HepG2 (cell line): ENCODE measurements around the gene VCL. TPM values are rescaled to one million over a fixed set of nuclear protein-coding genes. Genes with fewer than 3 reads are reported as not detected.
A peak's percentile ranks its signal among the peaks of the same experiment; 100 is the strongest.

ENCODE experiments used
- ARNTL ChIP-seq: sonication (generic); formaldehyde crosslinking; IDR thresholded peaks from 2 replicates; pipeline ENCODE4 v1.4.0; 2020; ENCODE audit warnings: mild to moderate bottlenecking, missing genetic modification reagents
- ESRRA ChIP-seq: sonication (generic); formaldehyde crosslinking; IDR thresholded peaks from 2 replicates; pipeline ENCODE4 v1.5.1; 2020; ENCODE audit warnings: mild to moderate bottlenecking, low read depth, missing genetic modification reagents
- HDAC1 ChIP-seq: sonication (generic); formaldehyde crosslinking; IDR thresholded peaks from 2 replicates; pipeline ENCODE4 v1.5.1; 2020; ENCODE audit warnings: mild to moderate bottlenecking, missing genetic modification reagents
- HNRNPK ChIP-seq: fragments of 200-400 bp; formaldehyde crosslinking; IDR thresholded peaks from 2 replicates; pipeline ENCODE4 v1.6.1; 2018; ENCODE audit warnings: low read length, low read depth, moderate library complexity, mild to moderate bottlenecking; ENCODE audit not compliant: poor library complexity, severe bottlenecking
- ISX ChIP-seq: sonication (generic); formaldehyde crosslinking; conservative IDR thresholded peaks from 2 replicates; pipeline ENCODE4 v1.5.0; 2020; ENCODE audit warnings: missing genetic modification reagents
- KDM5B ChIP-seq: sonication (generic); formaldehyde crosslinking; IDR thresholded peaks from 2 replicates; pipeline ENCODE4 v1.4.0; 2020; ENCODE audit warnings: missing genetic modification reagents, mild to moderate bottlenecking, borderline replicate concordance
- NAIF1 ChIP-seq: sonication (generic); formaldehyde crosslinking; IDR thresholded peaks from 2 replicates; pipeline ENCODE4 v1.5.0; 2020; ENCODE audit warnings: mild to moderate bottlenecking, missing genetic modification reagents, borderline replicate concordance
- PPARG ChIP-seq: conservative IDR thresholded peaks from 2 replicates; pipeline ENCODE4 v1.6.1; 2016; ENCODE audit warnings: missing biosample characterization, missing genetic modification reagents
- SNAI1 ChIP-seq: sonication (generic); formaldehyde crosslinking; IDR thresholded peaks from 2 replicates; pipeline ENCODE4 v1.5.0; 2020; ENCODE audit warnings: mild to moderate bottlenecking, missing genetic modification reagents, borderline replicate concordance
- SP1 ChIP-seq, 2 experiments: fragments of 450-650 bp in 1 of 2; sonication (generic) in 1 of 2; formaldehyde crosslinking in 1 of 2; IDR thresholded peaks; 2 replicates each; pipeline versions ENCODE4 v1.4.0 to v1.6.1; 2016 to 2020; ENCODE audit warnings: missing genetic modification reagents in 1 of 2
- SUZ12 ChIP-seq: fragments of 150-350 bp; IDR thresholded peaks from 2 replicates; pipeline ENCODE4 v1.6.1; 2014; ENCODE audit warnings: low read depth, low read length
- ZNF24 ChIP-seq: fragments of 450-650 bp; IDR thresholded peaks from 2 replicates; pipeline ENCODE4 v1.6.1; 2017; ENCODE audit warnings: antibody characterized with exemption, mild to moderate bottlenecking
- ZNF264 ChIP-seq: sonication (generic); formaldehyde crosslinking; IDR thresholded peaks from 2 replicates; pipeline ENCODE4 v1.4.0; 2020; ENCODE audit warnings: missing genetic modification reagents
- ZNF331 ChIP-seq: sonication (generic); formaldehyde crosslinking; IDR thresholded peaks from 2 replicates; pipeline ENCODE4 v1.4.0; 2020; ENCODE audit warnings: missing genetic modification reagents
- ZNF441 ChIP-seq: sonication (generic); formaldehyde crosslinking; IDR thresholded peaks from 2 replicates; pipeline ENCODE4 v1.7.0; 2021; ENCODE audit warnings: missing genetic modification reagents, borderline replicate concordance
- ZNF781 ChIP-seq: sonication (generic); formaldehyde crosslinking; IDR thresholded peaks from 2 replicates; pipeline ENCODE4 v1.5.1; 2020; ENCODE audit warnings: borderline replicate concordance, mild to moderate bottlenecking, missing genetic modification reagents; ENCODE audit errors: not compliant biosample characterization
- ZNF891 ChIP-seq: sonication (generic); formaldehyde crosslinking; IDR thresholded peaks from 2 replicates; pipeline ENCODE4 v1.5.0; 2020; ENCODE audit warnings: mild to moderate bottlenecking, missing genetic modification reagents
- polyA plus RNA-seq, 8 experiments: library from polyadenylated mRNA; depleted of rRNA in 3 of 8; stranded (reverse) in 7 of 8; unstranded in 1 of 8; fragments of >200 nt; fragmentation: Illumina TruSeq in 4 of 8; extraction: Trizol in 4 of 8; gene quantifications; 2 replicates each; pipeline versions ENCODE4 v1.2.1 to v1.2.3, GENCODE V29; 2011 to 2016; ENCODE audit warnings: low read depth in 4 of 8, missing spikeins in 1 of 8, mixed read lengths in 1 of 8; ENCODE audit not compliant: insufficient read depth in 1 of 8
- total RNA-seq, 5 experiments: library from RNA; depleted of rRNA; stranded (reverse); fragments of >200 nt; fragmentation: Illumina TruSeq; extraction: Trizol; gene quantifications; 2 replicates each; pipeline ENCODE4 v1.2.3, GENCODE V29; 2016; ENCODE audit warnings: low read depth in 1 of 5
- TF ChIP-seq, protein P1 (sequence below): IDR thresholded peaks from 2 replicates; pipeline ENCODE4 v1.6.1; 2016; ENCODE audit warnings: low read depth, control low read depth
- TF ChIP-seq, protein P2 (sequence below): sonication (generic); formaldehyde crosslinking; IDR thresholded peaks from 2 replicates; pipeline ENCODE4 v1.5.0; 2020; ENCODE audit warnings: mild to moderate bottlenecking, low read depth, missing genetic modification reagents, borderline replicate concordance
- TF ChIP-seq, protein P3 (sequence below), 2 experiments: sonication (generic) in 1 of 2; formaldehyde crosslinking in 1 of 2; IDR thresholded peaks; 2 replicates each; pipeline versions ENCODE4 v1.4.0 to v1.6.1; 2016 to 2020; ENCODE audit warnings: borderline replicate concordance in 1 of 2, low read depth in 1 of 2, mild to moderate bottlenecking in 1 of 2, missing genetic modification reagents in 1 of 2
- TF ChIP-seq, protein P4 (sequence below): sonication (generic); formaldehyde crosslinking; IDR thresholded peaks from 2 replicates; pipeline ENCODE4 v1.8.1; 2023; ENCODE audit warnings: missing genetic modification reagents, mild to moderate bottlenecking, borderline replicate concordance

VCL gene
- total and polyA plus RNA-seq, 2 of the 13 experiments (the other 11 are each of a cell fraction or from before 2014, with no cell fraction given) = 17.3 to 26.9 TPM

DNA sequence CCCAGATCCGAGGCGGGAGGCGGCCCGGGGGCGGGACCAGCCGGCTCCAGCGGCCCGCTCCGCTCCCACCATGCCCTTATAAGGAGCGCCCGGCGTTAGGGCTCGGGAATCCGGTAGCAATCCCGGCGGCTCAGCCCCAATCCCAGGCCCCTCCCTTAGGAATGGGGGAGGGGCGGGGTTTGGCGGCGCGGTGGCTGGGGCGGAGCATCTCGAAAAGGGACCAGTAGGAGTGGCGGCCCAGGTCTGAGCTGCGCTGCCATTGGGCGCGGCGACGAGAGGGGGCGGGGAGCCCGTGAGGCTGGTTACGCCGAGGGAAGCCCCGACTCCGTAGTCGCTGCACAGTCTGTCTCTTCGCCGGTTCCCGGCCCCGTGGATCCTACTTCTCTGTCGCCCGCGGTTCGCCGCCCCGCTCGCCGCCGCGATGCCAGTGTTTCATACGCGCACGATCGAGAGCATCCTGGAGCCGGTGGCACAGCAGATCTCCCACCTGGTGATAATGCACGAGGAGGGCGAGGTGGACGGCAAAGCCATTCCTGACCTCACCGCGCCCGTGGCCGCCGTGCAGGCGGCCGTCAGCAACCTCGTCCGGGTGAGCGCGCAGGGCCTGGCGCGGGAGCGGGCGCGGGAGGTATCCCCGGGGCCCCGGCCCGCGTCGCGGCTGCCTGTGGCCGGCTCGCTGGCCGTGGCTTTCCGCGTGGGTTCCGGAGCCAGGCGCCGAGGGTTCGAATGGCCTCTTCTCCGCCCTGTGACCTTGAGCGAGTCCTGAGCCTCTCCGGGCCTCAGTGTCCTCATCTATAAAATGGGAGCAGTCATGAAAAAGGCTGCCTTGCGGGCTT lies at the start of gene VCL (continued):
- TF ChIP-seq ZNF441 (peak; percentile 63; the same call in 1 of the 2 replicates), ZNF781 (CRISPR knock-in tag) (peak; percentile 52), HNRNPK (peak; percentile 53), ZNF331 (CRISPR knock-in tag) (peak; percentile 54; the same call in 1 of the 2 replicates), ZNF264 (CRISPR knock-in tag) (0 out of 2 replicates have a peak, but pooled peaks have one; percentile 32), ISX (CRISPR knock-in tag) (0 out of 2 replicates have a peak, but pooled peaks have one; percentile 67), SUZ12 (peak; percentile 13; the same call in 1 of the 2 replicates), SP1 (IDR thresholded peaks at IDR 0.05) (peak; percentile 34; the same call in 1 of the 2 replicates), SP1 (CRISPR knock-in tag; IDR thresholded peaks at IDR 0.05) (peak; percentile 84), SNAI1 (0 out of 2 replicates have a peak, but pooled peaks have one; percentile 3), HDAC1 (CRISPR knock-in tag) (peak; percentile 91), ZNF24 (0 out of 2 replicates have a peak, but pooled peaks have one; percentile 6), NAIF1 (CRISPR knock-in tag) (peak; percentile 71; the same call in 1 of the 2 replicates), ARNTL (CRISPR knock-in tag) (no peak), ZNF891 (CRISPR knock-in tag) (peak; percentile 70; the same call in 1 of the 2 replicates), KDM5B (peak; percentile 73), PPARG (CRISPR knock-in tag) (no peak), ESRRA (CRISPR knock-in tag) (peak; percentile 58; the same call in 1 of the 2 replicates)
- TF ChIP-seq, protein P1, sequence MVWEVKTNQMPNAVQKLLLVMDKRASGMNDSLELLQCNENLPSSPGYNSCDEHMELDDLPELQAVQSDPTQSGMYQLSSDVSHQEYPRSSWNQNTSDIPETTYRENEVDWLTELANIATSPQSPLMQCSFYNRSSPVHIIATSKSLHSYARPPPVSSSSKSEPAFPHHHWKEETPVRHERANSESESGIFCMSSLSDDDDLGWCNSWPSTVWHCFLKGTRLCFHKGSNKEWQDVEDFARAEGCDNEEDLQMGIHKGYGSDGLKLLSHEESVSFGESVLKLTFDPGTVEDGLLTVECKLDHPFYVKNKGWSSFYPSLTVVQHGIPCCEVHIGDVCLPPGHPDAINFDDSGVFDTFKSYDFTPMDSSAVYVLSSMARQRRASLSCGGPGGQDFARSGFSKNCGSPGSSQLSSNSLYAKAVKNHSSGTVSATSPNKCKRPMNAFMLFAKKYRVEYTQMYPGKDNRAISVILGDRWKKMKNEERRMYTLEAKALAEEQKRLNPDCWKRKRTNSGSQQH = peak; percentile 69; the same call in 1 of the 2 replicates
- TF ChIP-seq, protein P2, sequence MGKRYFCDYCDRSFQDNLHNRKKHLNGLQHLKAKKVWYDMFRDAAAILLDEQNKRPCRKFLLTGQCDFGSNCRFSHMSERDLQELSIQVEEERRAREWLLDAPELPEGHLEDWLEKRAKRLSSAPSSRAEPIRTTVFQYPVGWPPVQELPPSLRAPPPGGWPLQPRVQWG (CRISPR knock-in tag) = no peak
- TF ChIP-seq, protein P3, sequence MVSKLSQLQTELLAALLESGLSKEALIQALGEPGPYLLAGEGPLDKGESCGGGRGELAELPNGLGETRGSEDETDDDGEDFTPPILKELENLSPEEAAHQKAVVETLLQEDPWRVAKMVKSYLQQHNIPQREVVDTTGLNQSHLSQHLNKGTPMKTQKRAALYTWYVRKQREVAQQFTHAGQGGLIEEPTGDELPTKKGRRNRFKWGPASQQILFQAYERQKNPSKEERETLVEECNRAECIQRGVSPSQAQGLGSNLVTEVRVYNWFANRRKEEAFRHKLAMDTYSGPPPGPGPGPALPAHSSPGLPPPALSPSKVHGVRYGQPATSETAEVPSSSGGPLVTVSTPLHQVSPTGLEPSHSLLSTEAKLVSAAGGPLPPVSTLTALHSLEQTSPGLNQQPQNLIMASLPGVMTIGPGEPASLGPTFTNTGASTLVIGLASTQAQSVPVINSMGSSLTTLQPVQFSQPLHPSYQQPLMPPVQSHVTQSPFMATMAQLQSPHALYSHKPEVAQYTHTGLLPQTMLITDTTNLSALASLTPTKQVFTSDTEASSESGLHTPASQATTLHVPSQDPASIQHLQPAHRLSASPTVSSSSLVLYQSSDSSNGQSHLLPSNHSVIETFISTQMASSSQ (IDR thresholded peaks at IDR 0.05; ENCODE audit: low read depth) = no peak
- TF ChIP-seq, protein P3 (CRISPR knock-in tag; IDR thresholded peaks at IDR 0.05; ENCODE audit: borderline replicate concordance) = no peak; the same call in 1 of the 2 replicates
- TF ChIP-seq, protein P4, sequence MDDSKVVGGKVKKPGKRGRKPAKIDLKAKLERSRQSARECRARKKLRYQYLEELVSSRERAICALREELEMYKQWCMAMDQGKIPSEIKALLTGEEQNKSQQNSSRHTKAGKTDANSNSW (CRISPR knock-in tag) = no peak
